Measurements from ENCODE around the gene OTX1.

GRCh38 chr2:63018439-63018838 lies 32.2 kb upstream of the OTX1 start:
- TF ChIP-seq CTCF (conservative IDR thresholded peaks at IDR 0.05; ENCODE audit: low read depth in 2 of 2) (no peak), POLR2AphosphoS5 (IDR thresholded peaks at IDR 0.05; ENCODE audit: low read depth) (no peak)
